T-helper 2 cell treated with Interferon-gamma antibody and Interleukin-4, amounts not matched to agents 5 μg/mL and 100 μg/mL, for 36 hours (primary cell): ENCODE results near the gene F2RL2.
A peak's percentile ranks its signal among the peaks of the same experiment; 100 is the strongest.
"Not testable (repeated sequence)": the region's sequence is repeated elsewhere in the genome, so short reads cannot be mapped to it uniquely, and the experiment has no call there.

Experiments
- DNase-seq: peaks from one replicate; pipeline ENCODE4 v3.0.0; 2021; ENCODE audit warnings: low spot score
- H3K27ac Mint-ChIP-seq: one replicate; pipeline ENCODE4 v1.8.0; 2021; ENCODE audit warnings: mild to moderate bottlenecking, mixed read lengths
- H3K27me3 Mint-ChIP-seq: one replicate; pipeline ENCODE4 v1.8.0; 2021; ENCODE audit warnings: low read depth, mixed read lengths
- H3K36me3 Mint-ChIP-seq: one replicate; pipeline ENCODE4 v1.8.0; 2021; ENCODE audit warnings: low read depth, mixed read lengths
- H3K4me1 Mint-ChIP-seq: one replicate; pipeline ENCODE4 v1.8.0; 2021; ENCODE audit warnings: low read depth, mixed read lengths
- H3K4me3 Mint-ChIP-seq: one replicate; pipeline ENCODE4 v1.8.0; 2022; ENCODE audit warnings: mild to moderate bottlenecking, moderate library complexity, mixed read lengths
- H3K9me3 Mint-ChIP-seq: one replicate; pipeline ENCODE4 v1.8.0; 2021; ENCODE audit warnings: mixed read lengths

The F2RL2 gene

DNA sequence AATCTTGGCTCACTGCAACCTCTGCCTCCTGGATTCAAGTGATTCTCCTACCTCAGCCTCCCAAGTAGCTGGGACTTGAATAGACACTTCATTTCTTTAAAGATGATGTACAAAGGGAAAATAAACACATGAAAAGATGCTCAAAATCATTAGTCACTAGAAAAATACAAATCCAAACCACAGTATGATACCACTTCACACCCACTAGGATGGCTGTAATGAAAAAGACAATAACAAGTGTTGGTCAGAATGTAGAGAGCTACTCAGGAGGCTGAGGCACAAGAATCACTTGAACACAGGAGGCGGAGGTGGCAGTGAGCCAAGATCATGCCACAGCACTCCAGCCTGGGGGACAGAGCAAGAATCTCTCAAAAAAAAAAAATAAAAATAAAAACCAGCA, 13.0 kb downstream of the F2RL2 start:
- Mint-ChIP-seq H3K27ac (no peak overlapping the region), H3K9me3 (no peaks in the 10 kb centered on the region), H3K27me3 (no peaks in the 10 kb centered on the region), H3K4me3 (no peak overlapping the region), H3K36me3 (peaks cover 29% of the 10 kb centered on the region), H3K4me1 (peaks cover 6% of the 10 kb centered on the region)
- DNase-seq = no peak

DNA sequence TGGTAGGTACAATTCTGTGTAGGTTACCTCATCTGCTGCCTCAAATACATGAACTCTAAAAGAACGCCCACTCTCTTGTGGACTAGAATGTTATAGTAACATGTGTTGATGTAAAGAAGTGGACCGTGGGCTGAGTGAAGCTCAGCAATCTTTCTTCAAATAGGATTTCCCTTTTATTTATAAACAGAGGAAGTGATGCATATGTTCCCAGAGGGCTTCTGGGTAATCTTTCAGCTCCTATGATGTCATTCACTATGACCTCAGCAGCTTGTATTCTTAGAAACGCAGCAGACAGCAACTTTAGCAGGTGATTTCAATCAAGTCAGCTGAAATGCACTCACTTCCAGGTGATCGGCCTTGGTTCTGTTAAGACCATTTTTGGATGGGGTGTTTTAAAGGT, 14.4 kb downstream of the F2RL2 start:
- Mint-ChIP-seq H3K27ac (peak overlapping the region; percentile 46), H3K27me3 (no peaks in the 10 kb centered on the region), H3K4me3 (no peak overlapping the region), H3K36me3 (peaks cover 39% of the 10 kb centered on the region), H3K9me3 (no peaks in the 10 kb centered on the region), H3K4me1 (peaks cover 6% of the 10 kb centered on the region)
- peak; percentile 6 for DNase-seq

DNA sequence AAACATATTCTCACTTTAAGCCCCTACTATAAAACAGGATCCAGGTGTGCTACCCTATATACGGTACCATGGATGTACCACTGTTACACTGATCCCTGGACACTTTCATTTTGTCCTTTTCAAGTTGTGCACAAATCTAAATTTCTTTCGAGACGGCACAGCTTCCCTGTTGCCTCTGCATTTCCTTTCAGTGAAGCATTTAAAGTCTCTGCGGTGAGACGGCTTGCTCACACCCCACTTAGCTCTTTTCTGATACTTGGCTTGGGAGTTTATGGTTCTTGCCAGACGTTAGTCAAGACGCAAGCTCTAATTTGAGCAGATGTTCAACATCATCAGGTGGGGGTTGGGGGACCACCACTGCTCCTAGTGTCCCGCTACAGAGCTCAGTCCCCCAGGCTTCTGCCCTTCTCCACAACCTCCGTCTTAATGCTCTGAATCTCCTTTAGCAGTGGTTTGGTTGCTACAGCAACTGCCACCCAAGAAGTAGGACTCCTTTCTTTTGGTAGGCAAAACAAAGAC, 15.8 kb downstream of the F2RL2 start:
- Mint-ChIP-seq H3K9me3 (no peaks in the 10 kb centered on the region), H3K4me3 (peak overlapping the region; percentile 42), H3K4me1 (peaks cover 17% of the 10 kb centered on the region), H3K27me3 (no peaks in the 10 kb centered on the region), H3K27ac (no peak overlapping the region), H3K36me3 (peaks cover 44% of the 10 kb centered on the region)
- DNase-seq = no peak

DNA sequence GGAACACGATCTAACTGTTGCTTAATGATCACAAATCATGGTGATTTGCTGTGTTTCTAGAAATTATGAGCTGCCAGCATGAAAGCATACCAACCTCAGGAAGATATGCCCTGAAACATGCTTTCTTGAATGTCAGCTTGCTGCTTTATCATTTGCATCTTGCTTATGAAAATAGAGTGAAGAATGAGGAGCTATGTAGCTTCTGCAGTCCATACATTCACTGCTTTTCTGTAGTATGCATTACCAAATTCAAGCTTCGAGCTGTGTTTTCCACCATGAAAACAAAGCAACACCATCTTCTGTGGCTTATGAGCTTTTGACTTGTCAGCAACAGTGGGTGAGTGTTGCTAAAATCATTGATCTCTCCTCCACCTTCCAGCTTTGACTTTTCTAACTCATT, 16.5 kb downstream of the F2RL2 start:
- Mint-ChIP-seq H3K27me3 (no peaks in the 10 kb centered on the region), H3K36me3 (peaks cover 47% of the 10 kb centered on the region), H3K27ac (no peak overlapping the region), H3K9me3 (no peaks in the 10 kb centered on the region), H3K4me3 (peak overlapping the region; percentile 42), H3K4me1 (peaks cover 17% of the 10 kb centered on the region)
- DNase-seq = no peak

DNA sequence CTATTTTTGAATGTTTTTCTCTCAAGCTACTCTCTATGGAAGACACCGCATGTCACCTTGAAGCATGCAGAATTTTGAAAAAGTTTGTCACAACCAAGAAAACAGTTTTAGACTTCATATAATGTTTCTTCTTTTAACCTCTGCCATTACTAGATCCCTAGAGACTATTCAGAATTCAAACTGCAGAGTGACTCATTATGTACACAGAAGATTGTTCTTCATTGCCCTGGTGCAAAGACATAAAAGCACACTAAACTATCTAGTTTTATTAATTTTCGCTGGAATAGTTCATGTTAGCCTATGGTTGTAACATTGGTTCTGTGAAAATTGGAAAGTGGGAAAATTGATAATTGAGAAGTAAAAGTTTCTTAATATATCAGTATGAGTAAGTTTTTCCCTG, 18.4 kb downstream of the F2RL2 start:
- no peak for DNase-seq
- peaks cover 17% of the 10 kb centered on the region for H3K4me1 Mint-ChIP-seq
- H3K27ac Mint-ChIP-seq = no peak overlapping the region
- H3K4me3 Mint-ChIP-seq = no peak overlapping the region
- H3K36me3 Mint-ChIP-seq = peaks cover 46% of the 10 kb centered on the region
- H3K27me3 Mint-ChIP-seq = no peaks in the 10 kb centered on the region
- no peaks in the 10 kb centered on the region for H3K9me3 Mint-ChIP-seq

DNA sequence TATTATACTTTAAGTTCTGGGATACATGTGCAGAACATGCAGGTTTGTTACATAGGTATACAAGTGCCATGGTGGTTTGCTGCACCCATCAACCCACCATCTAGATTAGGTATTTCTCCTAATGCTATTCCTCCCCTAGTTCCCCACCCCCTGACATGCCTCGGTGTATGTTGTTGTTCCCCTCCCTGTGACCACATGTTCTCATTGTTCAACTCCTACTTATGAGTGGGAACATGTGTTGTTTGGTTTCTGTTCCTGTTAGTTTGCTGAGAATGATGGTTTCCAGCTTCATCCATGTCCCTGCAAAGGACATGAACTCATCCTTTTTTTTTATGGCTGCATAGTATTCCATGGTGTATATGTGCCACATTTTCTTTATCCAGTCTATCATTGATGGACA, 19.2 kb downstream of the F2RL2 start:
- H3K4me3 Mint-ChIP-seq, H3K27me3 Mint-ChIP-seq, H3K27ac Mint-ChIP-seq, DNase-seq, H3K9me3 Mint-ChIP-seq: not testable (repeated sequence)
- H3K4me1 Mint-ChIP-seq = peaks cover 16% of the 10 kb centered on the region
- H3K36me3 Mint-ChIP-seq = peaks cover 46% of the 10 kb centered on the region

DNA sequence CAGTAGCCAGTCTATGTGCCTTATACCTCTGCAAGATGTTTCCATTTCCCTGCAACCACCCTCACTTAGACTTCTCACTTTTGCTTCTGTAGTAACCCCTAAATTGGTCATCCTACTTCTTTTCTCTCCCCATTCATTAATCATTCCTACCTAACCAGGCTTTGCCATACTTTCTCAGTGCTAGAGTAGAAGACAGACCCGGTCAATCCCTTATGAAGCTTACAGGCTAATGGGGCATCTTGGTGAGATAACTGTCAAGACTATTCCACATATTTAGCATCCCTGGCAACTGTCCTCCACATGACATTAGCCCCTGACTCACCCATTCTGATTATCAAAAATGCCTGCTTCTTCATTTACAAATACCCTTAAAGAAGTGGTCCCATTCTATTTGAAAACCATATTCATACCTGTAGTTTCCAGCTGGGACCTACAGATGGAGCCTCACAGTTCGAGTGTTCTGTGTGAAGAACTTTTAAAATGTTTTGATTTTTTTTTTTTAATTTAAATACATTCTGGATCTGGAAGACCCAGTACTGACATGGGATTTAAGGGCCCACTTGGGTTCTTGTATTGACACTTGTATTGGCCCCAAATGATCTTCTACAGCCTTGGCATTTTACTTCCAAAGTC, 21.0 kb downstream of the F2RL2 start:
- Mint-ChIP-seq H3K27me3 (no peaks in the 10 kb centered on the region), H3K36me3 (peaks cover 44% of the 10 kb centered on the region), H3K4me3 (no peak overlapping the region), H3K9me3 (no peaks in the 10 kb centered on the region), H3K4me1 (peaks cover 13% of the 10 kb centered on the region), H3K27ac (no peak overlapping the region)
- no peak for DNase-seq

DNA sequence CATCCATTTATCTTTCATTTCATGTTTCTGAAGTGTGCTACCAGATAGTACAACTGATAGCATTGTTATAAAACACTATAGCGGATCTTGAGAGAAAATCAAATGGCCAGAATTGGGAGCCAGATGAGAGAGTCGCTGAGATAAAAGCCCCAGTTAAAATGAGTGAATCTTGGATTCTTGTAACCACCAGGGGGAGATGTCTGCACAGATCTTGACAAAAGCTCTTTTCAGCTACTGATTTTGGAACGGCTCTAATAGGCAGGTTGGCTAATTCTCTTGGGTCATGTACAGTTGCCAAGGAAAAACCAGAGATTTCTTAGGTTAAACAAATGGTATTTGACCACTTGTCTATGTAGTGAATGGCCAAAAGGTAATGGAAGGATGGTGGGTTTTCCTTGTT, 21.7 kb downstream of the F2RL2 start:
- Mint-ChIP-seq H3K9me3 (no peaks in the 10 kb centered on the region), H3K27me3 (no peaks in the 10 kb centered on the region), H3K4me3 (no peak overlapping the region), H3K36me3 (peaks cover 42% of the 10 kb centered on the region), H3K4me1 (peaks cover 13% of the 10 kb centered on the region), H3K27ac (no peak overlapping the region)
- DNase-seq = no peak

DNA sequence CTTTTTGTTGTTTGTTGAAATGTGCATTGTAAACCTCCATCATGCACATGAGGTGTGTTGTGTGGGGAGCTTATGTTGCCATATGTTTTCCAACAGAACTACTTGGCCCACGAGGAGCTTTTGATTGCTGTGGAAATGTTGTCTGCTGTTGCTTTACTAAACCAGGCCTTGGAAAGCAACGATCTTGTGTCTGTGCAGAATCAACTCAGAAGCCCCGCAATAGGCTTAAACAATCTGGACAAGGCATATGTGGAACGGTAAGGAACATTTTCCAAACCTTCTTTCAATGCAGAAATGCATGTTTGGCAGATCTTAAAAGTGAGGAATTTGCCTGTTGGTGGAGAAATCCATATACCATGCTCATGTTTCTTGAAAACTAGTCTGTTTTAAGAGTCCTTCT, 22.5 kb downstream of the F2RL2 start:
- DNase-seq = no peak
- H3K36me3 Mint-ChIP-seq = peaks cover 47% of the 10 kb centered on the region
- H3K27me3 Mint-ChIP-seq = no peaks in the 10 kb centered on the region
- no peaks in the 10 kb centered on the region for H3K9me3 Mint-ChIP-seq
- H3K4me1 Mint-ChIP-seq = peaks cover 13% of the 10 kb centered on the region
- no peak overlapping the region for H3K4me3 Mint-ChIP-seq
- no peak overlapping the region for H3K27ac Mint-ChIP-seq

DNA sequence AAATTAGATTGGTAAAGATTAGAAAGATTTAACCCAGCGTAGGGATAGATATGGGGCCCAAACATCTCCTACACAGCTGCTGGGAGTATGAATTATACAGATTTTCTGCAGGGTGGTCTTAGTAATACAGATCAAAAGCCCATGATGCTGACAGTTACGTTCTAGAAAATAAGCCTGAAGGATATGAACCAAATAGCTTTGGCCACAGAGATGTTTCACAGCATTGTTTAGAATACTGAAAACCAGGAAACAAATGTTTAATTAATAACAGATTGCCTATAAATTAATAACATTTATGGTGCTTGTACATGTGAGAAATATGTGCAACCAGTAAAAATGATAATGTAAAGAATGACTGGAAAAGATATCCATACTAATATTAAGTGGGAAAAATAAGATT, 24.7 kb downstream of the F2RL2 start:
- H3K4me3 Mint-ChIP-seq = no peak overlapping the region
- H3K9me3 Mint-ChIP-seq = no peaks in the 10 kb centered on the region
- no peak overlapping the region for H3K27ac Mint-ChIP-seq
- no peaks in the 10 kb centered on the region for H3K27me3 Mint-ChIP-seq
- no peak for DNase-seq
- peaks cover 40% of the 10 kb centered on the region for H3K36me3 Mint-ChIP-seq
- peaks cover 9% of the 10 kb centered on the region for H3K4me1 Mint-ChIP-seq

DNA sequence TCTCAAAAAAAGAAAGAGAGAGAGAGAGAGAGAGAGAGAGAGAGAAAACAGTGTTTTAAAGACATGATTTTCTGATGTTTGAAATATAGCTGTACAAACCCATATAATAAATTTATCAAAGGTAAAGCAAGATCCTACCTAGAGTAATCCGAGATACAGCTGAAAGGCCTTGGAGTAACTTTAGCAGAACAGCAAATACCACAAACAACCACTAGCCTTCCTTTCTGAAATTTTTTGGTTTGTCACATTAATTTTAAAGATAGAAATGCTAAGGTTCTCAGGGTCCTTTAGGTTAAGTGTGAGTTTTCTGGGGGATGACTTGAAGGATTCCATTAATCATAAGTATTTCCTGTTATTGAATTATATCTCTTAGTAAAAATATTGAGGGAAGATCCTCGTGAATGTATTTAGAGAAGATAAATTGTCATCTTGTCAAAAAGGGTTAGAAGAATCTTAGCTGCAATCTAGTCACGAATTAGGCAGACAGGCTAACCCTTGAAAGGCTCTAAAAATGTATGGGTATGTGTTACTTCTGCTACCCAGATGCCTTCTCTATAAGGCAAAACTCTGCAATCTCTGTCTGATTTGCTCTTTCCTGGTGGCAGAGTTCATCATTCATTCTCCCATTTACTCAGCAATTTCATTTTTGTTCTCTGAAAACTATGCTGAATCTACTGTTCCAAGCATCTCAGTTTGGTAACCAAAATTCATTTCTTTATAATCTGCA, 27.3 kb downstream of the F2RL2 start:
- no peak for DNase-seq
- H3K27ac Mint-ChIP-seq = no peak overlapping the region

DNA sequence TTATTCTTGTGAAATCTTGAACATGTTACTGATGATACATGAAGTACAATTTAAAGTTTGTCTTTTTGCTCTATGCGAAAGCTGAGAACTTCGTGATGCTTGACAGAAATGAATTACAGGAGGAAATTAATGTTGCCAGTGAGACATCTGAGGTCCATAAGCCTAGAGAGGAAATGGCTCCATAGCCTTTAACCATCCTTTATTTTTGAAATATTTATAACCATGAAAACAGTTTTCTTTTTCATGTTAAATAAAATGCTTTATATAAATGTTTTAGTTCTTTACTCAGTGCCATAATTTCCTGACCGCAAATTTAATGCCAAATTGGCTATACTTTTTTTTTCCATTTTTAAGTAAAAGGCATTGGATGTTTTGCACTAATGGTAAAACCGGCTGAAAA, 29.1 kb downstream of the F2RL2 start:
- Mint-ChIP-seq H3K27me3 (no peaks in the 10 kb centered on the region), H3K36me3 (peaks cover 53% of the 10 kb centered on the region), H3K27ac (no peak overlapping the region), H3K4me1 (peaks cover 2% of the 10 kb centered on the region), H3K4me3 (no peak overlapping the region), H3K9me3 (no peaks in the 10 kb centered on the region)
- no peak for DNase-seq

More for the DNA sequence above, 27.3 kb downstream of the F2RL2 start:
- Mint-ChIP-seq H3K4me1 (peaks cover 2% of the 10 kb centered on the region), H3K9me3 (no peaks in the 10 kb centered on the region), H3K4me3 (no peak overlapping the region), H3K36me3 (peaks cover 46% of the 10 kb centered on the region), H3K27me3 (no peaks in the 10 kb centered on the region)

DNA sequence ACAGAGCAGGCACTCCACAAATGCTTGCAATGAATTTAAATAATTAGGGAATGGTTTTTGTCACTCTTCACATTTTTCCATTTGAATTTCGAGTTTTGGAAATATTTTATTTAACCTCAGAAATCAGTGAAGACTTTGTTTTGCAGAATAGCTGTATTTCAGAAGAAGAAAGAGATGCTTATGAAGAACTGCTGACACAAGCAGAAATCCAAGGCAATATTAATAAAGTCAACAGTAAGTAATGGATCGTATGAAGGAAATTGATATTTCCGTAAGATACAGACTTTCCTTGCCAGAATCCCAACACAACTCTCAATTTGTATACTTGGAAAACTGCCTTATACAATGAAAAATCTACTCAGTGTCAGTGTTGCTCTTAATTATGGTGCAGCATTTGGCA, 30.5 kb downstream of the F2RL2 start:
- peaks cover 52% of the 10 kb centered on the region for H3K36me3 Mint-ChIP-seq
- no peak overlapping the region for H3K27ac Mint-ChIP-seq
- H3K27me3 Mint-ChIP-seq = no peaks in the 10 kb centered on the region
- H3K4me1 Mint-ChIP-seq = peaks cover 2% of the 10 kb centered on the region
- H3K4me3 Mint-ChIP-seq = no peak overlapping the region
- no peaks in the 10 kb centered on the region for H3K9me3 Mint-ChIP-seq
- DNase-seq = no peak

DNA sequence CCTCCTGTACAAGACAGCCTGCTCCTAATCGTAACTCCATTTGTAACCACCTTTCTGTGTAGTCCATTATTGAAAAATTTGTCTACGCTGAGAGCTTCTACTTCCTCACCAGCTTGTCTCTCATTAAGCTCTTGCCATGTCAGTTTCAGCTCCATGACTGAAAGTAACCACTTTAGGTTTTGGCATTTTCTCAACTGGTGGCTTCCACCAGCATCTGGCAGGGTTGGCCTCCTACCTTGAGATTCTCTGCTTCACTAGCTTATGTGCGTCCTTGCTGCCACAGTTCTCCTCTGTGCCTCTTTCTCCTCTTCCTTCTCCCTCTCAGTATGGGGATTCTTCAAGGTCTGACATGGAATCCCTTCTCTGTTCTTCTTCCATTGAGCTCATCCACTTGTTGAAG, 31.8 kb downstream of the F2RL2 start:
- Mint-ChIP-seq H3K27ac (no peak overlapping the region), H3K36me3 (peaks cover 48% of the 10 kb centered on the region), H3K4me3 (no peak overlapping the region), H3K9me3 (no peaks in the 10 kb centered on the region), H3K27me3 (no peaks in the 10 kb centered on the region), H3K4me1 (peaks cover 2% of the 10 kb centered on the region)
- no peak for DNase-seq
